Activated CD8-positive, alpha-beta memory T cell treated with anti-CD3 and anti-CD28 coated beads, Interleukin-2, amount 50 U/mL, for 48 hours (primary cell): ENCODE results near the gene CAPRIN1.

Experiments
- DNase-seq: peaks from one replicate; pipeline ENCODE4 v3.0.0-alpha.2; 2020

CAPRIN1 gene

DNA sequence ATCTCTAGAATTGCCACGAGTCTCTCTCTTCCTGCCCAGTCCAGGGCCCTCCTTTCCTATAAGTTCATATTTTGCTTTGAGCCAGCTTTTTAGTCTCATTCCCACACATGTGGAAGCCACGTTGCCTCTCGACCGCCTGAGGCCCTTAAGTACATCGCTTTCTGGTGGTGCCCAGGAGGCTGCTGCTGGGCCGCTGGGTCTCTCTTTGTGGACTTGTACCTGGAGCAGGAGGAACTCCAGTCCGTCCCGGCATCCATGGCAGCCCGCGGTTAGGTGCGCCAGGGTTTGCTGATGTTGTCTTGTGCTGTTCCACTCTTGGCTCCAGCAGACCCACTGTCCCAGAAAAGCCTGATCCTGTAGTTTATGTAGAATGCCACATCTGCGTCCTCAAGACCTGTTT lies 94.9 kb downstream of the CAPRIN1 start:
- no peak for DNase-seq

DNA sequence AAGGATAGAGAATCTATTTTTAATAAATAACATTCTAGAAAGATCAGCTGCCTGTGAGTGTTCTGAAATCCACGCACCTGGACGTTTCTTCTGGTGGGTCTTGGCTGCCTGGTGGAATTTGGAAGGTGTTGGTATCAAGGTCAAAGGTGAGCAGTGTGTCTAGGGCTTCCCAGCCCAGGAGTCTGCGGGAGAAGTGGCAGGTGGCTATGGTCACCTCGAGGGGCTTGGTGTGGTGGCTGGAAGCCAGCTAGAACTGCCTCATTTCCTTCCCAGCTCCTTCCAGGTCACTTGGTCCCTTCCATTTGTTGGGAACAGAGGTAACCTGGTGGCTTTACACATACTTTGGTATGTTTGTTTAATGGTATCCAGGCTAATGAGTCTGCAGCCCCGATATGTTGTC lies 95.3 kb downstream of the CAPRIN1 start:
- DNase-seq, result no peak

DNA sequence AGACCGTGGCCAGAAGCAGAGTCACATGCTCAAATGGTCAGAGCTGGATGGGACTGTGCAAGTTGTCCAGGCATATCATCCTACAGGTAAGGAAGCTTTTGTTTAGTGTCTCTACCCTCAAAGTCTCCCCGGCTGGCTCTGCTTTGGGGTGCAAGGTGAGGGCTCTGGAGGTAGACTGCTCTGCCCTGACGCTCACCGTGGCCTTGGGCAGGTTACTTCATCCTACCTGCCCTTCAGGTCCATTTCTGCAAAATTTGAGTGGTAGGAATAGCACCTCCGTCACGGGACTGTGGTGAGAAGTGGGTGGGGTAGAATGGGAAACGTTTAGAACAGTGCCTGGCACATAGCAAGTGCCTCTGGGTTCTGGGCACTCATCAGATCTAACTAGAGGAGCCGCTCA lies 96.0 kb downstream of the CAPRIN1 start:
- DNase-seq, result no peak

DNA sequence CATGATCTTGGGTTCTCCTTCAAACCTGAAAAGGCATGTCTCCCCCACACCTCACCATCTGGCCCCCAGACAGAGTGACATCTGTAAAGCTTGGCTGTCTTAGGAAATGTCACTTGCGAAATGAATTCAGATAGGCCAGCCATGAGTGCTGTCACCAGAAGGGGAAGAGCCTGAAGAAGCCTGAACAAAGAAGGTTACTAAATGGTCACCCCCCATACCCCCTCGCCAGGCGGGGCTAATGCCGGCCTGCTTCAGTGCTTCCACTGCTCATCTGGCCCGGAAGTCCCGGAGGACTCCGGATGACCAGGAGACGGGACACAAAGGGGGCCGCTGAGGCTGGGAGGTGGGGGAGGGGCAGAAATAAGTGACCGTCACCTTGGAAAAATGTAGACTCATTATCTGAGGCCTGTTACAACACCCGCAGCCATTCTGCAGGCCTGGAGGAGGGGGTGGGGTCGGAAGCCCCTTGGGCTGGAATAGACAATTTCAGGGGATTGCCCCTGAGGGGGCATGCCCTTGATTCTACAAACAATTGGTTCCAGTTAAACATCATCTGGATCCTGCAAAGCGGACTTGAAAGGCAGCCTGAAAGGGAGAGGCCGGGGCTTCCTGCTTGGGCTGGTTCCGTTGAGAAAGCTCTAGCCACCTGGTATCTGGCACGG lies 97.1 kb downstream of the CAPRIN1 start:
- DNase-seq, result no peak

DNA sequence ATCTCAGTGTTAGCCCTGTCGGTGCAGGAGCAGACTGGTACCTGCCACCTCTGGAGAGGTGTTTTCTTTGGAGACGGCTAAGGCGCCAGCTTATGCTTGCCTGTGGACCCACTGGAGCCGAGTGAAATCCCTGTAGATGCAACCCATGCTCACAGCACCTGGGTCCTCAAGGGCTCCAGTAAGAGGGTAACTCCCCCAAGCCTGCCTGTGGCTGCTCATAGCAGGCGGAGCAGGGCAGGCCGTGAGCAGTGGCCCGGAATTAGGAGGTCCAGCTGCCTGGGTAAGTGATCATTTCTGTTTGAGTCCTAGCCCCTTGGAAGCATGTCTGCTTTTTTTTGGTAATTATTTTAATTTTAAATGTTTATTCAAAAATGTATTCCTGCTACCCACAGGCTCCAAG lies 97.7 kb downstream of the CAPRIN1 start:
- no peak for DNase-seq

DNA sequence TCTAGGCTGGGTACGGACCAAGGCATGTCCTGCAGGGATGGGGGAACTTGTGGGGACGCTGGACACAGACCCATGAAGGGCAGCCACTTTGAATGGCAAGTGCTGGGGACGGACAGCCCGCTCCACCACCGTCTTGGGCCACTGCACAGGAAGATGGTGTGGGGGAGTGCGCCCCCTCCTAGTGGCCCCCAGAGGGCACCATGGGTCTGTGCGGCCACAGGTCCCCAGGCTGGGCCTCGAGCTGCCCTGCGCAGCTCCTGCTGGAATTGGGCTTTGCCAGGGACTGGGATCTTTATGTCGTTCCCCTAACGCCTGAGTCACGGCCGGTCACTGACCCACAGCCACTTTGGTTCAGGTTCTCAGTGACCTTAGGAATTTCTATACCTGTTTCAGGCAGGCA lies 98.3 kb downstream of the CAPRIN1 start:
- DNase-seq, result no peak

DNA sequence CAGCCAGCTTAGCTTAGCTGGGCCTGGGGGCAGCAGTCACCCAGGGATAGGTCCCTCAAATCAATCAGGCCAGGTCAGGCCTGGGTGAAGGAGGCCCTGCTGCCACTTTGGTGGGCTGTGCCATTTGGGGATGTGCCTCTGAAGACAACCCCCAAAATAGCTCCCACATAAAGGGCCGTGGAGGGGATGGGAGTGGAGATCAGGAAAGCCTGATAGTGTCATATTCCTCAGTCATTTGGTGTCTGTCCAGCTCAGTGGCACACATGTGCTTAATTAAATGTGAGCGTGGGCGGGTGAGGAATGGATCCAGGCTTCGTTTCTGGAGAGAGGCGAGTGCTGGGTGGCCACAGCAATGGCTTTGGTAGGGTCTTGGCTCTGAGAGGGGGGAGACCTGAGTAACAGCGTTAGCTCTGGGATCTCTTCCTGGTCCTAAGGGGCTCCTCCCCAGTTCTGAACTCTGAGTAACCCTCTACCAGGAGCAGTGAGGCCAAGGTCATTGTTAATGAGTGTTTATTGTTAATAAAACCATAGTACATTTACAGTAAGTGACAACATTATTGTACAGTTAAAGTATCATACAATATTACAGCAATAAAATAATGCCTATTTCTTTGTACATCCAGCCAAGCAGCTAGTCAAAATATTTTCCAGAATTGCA lies 99.1 kb downstream of the CAPRIN1 start:
- no peak for DNase-seq
